HG02588 (cell line): Measurements from ENCODE around the gene STIMATE.

Experiments
- ATAC-seq: cut with Tn5 transposase; IDR thresholded peaks from one replicate; pipeline ENCODE4 v1.9.1; 2021; ENCODE audit warnings: mild to moderate bottlenecking, moderate library complexity; ENCODE audit not compliant: unreplicated experiment

The STIMATE gene

GRCh38 chr3:52871761-52872160 is 25.6 kb downstream of the STIMATE start:
- no peak for ATAC-seq

GRCh38 chr3:52870471-52870870 is 26.9 kb downstream of the STIMATE start:
- no peak for ATAC-seq

- ATAC-seq = no peak
These were observed 30.9 kb downstream of the STIMATE start for GRCh38 chr3:52866427-52866826.

- no peak for ATAC-seq
These were observed 31.4 kb downstream of the STIMATE start for GRCh38 chr3:52865994-52866393.

- no peak for ATAC-seq
These were observed 37.0 kb downstream of the STIMATE start for GRCh38 chr3:52860424-52860768.

GRCh38 chr3:52859686-52860423 is 37.5 kb downstream of the STIMATE start:
- no peak for ATAC-seq

- no peak for ATAC-seq
These were observed 39.5 kb downstream of the STIMATE start for GRCh38 chr3:52857864-52858263.

- no peak for ATAC-seq
These were observed 40.2 kb downstream of the STIMATE start for GRCh38 chr3:52857133-52857532.

- no peak for ATAC-seq
These were observed 40.7 kb downstream of the STIMATE start for GRCh38 chr3:52856666-52857065.

GRCh38 chr3:52854013-52854412 is 43.3 kb downstream of the STIMATE start:
- no peak for ATAC-seq

- no peak for ATAC-seq
These were observed 44.9 kb downstream of the STIMATE start for GRCh38 chr3:52852419-52852818.

GRCh38 chr3:52851348-52851747 is 46.0 kb downstream of the STIMATE start:
- no peak for ATAC-seq

GRCh38 chr3:52849656-52850055 is 47.7 kb downstream of the STIMATE start:
- no peak for ATAC-seq

GRCh38 chr3:52848617-52849016 is 48.7 kb downstream of the STIMATE start:
- ATAC-seq = no peak

- no peak for ATAC-seq
These were observed 49.6 kb downstream of the STIMATE start for GRCh38 chr3:52847726-52848125.

GRCh38 chr3:52847241-52847640 is 50.1 kb downstream of the STIMATE start:
- no peak for ATAC-seq

- ATAC-seq = no peak
These were observed 50.8 kb downstream of the STIMATE start for GRCh38 chr3:52846432-52846965.

- ATAC-seq = no peak
These were observed 51.5 kb downstream of the STIMATE start for GRCh38 chr3:52845691-52846431.

GRCh38 chr3:52845157-52845556 is 52.2 kb downstream of the STIMATE start:
- no peak for ATAC-seq

GRCh38 chr3:52844290-52844975 is 52.9 kb downstream of the STIMATE start:
- no peak for ATAC-seq

GRCh38 chr3:52843881-52844280 is 53.5 kb downstream of the STIMATE start:
- no peak for ATAC-seq
